GM19099 (cell line): ENCODE results near the gene URB1.

ENCODE experiments used
- POLR2A ChIP-seq: IDR thresholded peaks from 3 replicates; pipeline ENCODE4 v1.6.1; 2011; ENCODE audit warnings: low read depth; ENCODE audit not compliant: insufficient read length; ENCODE audit errors: extremely low read depth

URB1 gene

GRCh38 chr21:32392880-32393676, at the start of gene URB1:
Gene URB1 (minus strand): TSS chr21:32393012. CDS start chr21:32392910, 102 bp downstream.
- peak; percentile 88 for TF ChIP-seq POLR2A

GRCh38 chr21:32437729-32438128, 44.9 kb upstream of the URB1 start:
- TF ChIP-seq POLR2A, result no peak

- TF ChIP-seq POLR2A, result no peak
Observed at GRCh38 chr21:32427958-32428623, 35.3 kb upstream of the URB1 start.

- no peak for TF ChIP-seq POLR2A
Observed at GRCh38 chr21:32426592-32427051, 33.8 kb upstream of the URB1 start.

- TF ChIP-seq POLR2A, result no peak
Observed at GRCh38 chr21:32426066-32426465, 33.3 kb upstream of the URB1 start.

GRCh38 chr21:32425628-32426027, 32.8 kb upstream of the URB1 start:
- no peak for TF ChIP-seq POLR2A

- TF ChIP-seq POLR2A, result no peak
Observed at GRCh38 chr21:32424674-32425073, 31.9 kb upstream of the URB1 start.

GRCh38 chr21:32424191-32424535, 31.4 kb upstream of the URB1 start:
- no peak for TF ChIP-seq POLR2A

GRCh38 chr21:32423320-32424190, 30.7 kb upstream of the URB1 start:
- TF ChIP-seq POLR2A, result no peak

- no peak for TF ChIP-seq POLR2A
Observed at GRCh38 chr21:32422064-32422463, 29.3 kb upstream of the URB1 start.

- no peak for TF ChIP-seq POLR2A
Observed at GRCh38 chr21:32418146-32418545, 25.3 kb upstream of the URB1 start.

- no peak for TF ChIP-seq POLR2A
Observed at GRCh38 chr21:32415451-32416398, 22.9 kb upstream of the URB1 start.

- no peak for TF ChIP-seq POLR2A
Observed at GRCh38 chr21:32414579-32415358, 22.0 kb upstream of the URB1 start.
